NB4 (cell line): ENCODE results near the gene CGNL1.

Source experiments
- DNase-seq: peaks from one replicate; pipeline ENCODE4 v3.0.0; 2010; ENCODE audit warnings: low read depth
- H3K4me3 ChIP-seq: one replicate; pipeline ENCODE4 v1.5.1; 2011; ENCODE audit warnings: mild to moderate bottlenecking, low read depth, low read length, moderate library complexity
- MYC ChIP-seq: IDR thresholded peaks from 2 replicates; pipeline ENCODE4 v1.6.1; 2011; ENCODE audit warnings: low read depth, low read length
- POLR2A ChIP-seq: IDR thresholded peaks from 2 replicates; pipeline ENCODE4 v1.6.1; 2011; ENCODE audit warnings: mild to moderate bottlenecking; ENCODE audit not compliant: insufficient read length; ENCODE audit errors: extremely low read depth
- TF ChIP-seq, protein P1 (sequence below): IDR thresholded peaks from one replicate; pipeline ENCODE4 v1.5.1; 2012; ENCODE audit warnings: low read depth, low read length
- TF ChIP-seq, protein P2 (sequence below): IDR thresholded peaks from 2 replicates; pipeline ENCODE4 v1.6.1; 2011; ENCODE audit warnings: low read depth, low read length

CGNL1 gene

DNA sequence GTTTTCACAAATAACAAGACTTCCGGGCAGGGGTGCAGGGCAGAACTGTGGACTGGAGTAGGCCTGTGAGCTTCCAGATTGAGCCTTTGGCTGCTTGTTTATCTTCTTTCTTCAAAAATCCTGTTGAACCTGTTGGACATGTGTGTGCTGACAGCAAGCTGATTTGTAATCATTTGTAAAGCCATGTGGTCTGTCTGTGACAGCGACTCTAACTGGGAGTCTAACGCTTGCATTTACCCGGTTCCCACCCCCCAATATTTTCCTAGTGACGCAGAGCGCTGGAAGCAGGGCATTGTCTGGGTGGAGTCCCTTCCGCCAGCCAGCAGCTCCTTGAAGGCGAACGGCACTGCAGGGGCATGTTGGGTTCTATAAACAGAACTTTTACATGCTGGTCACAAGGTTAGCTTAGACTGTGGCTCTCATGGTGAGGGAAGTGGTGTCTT lies 129.7 kb downstream of the CGNL1 start:
- TF ChIP-seq, protein P1, sequence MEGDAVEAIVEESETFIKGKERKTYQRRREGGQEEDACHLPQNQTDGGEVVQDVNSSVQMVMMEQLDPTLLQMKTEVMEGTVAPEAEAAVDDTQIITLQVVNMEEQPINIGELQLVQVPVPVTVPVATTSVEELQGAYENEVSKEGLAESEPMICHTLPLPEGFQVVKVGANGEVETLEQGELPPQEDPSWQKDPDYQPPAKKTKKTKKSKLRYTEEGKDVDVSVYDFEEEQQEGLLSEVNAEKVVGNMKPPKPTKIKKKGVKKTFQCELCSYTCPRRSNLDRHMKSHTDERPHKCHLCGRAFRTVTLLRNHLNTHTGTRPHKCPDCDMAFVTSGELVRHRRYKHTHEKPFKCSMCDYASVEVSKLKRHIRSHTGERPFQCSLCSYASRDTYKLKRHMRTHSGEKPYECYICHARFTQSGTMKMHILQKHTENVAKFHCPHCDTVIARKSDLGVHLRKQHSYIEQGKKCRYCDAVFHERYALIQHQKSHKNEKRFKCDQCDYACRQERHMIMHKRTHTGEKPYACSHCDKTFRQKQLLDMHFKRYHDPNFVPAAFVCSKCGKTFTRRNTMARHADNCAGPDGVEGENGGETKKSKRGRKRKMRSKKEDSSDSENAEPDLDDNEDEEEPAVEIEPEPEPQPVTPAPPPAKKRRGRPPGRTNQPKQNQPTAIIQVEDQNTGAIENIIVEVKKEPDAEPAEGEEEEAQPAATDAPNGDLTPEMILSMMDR, result no peak
- TF ChIP-seq MYC, result no peak
- no peak for TF ChIP-seq POLR2A
- H3K4me3 ChIP-seq, result no peak overlapping the region
- DNase-seq, result no peak

DNA sequence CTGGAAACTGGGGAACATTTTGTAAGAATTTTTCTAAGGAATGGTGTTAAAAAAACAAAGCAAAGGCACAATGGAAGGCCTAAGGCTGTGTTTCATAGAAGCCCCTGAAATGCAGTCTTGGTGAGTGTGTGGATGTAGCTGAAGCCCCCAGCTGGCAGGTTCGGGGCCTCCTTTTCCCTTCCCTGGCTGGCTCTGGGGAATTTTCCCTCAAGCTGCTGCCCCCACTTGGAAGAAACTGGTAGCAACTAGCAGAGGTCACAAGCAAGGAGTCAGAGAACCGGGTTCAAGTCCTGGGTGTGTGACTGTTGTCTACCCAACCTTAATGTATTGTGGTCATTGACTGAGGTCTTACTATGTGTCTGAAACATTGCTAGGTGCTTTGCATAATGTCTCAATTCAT lies 130.1 kb downstream of the CGNL1 start:
- H3K4me3 ChIP-seq, result no peak overlapping the region
- no peak for DNase-seq
- TF ChIP-seq POLR2A, result no peak
- TF ChIP-seq, protein P1, result peak; percentile 10
- TF ChIP-seq, protein P2, sequence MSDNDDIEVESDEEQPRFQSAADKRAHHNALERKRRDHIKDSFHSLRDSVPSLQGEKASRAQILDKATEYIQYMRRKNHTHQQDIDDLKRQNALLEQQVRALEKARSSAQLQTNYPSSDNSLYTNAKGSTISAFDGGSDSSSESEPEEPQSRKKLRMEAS, result no peak

DNA sequence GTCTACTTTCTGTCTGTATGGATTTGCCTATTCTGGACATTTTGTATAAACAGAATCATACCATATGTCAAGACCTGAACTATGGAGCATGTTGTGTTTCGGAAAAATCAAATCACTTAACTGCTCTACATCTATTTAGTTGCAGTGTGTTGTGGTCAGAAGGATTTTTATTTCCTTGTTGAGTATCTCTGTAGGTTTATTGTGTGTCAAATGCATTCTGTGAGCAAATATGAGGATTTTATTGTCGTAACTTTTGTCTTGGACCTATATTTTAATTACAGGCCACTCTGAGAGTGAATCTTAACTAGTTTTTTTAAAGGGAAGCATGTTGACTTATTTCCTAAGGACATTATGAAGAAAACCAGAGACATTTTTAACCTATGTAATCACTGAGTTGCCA lies 130.8 kb downstream of the CGNL1 start:
- H3K4me3 ChIP-seq, result no peak overlapping the region
- DNase-seq, result no peak
- TF ChIP-seq, protein P1, result no peak
- TF ChIP-seq, protein P2, result no peak
- TF ChIP-seq MYC (no peak), POLR2A (no peak)

DNA sequence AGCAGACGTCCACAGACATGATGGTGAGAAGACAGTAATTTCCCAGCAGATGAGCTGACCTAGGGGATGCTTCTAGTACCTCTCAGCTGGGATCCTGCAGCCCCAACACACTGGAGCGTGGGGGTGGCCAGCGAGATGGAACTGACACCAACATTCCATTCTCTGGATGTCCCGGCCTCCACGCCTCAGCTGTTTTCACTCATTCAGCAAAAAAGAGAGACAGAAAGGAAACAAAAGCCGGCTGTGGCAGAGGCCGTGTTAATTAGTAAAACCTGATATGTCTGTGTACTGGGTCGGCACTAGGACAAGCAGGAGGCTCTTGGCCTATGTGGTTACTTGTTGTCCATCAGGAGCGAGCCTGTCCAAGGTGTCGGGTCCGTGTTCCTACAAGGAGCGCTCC lies 132.8 kb downstream of the CGNL1 start:
- TF ChIP-seq, protein P1, result no peak
- no peak for TF ChIP-seq MYC
- TF ChIP-seq, protein P2, result no peak
- TF ChIP-seq POLR2A, result no peak
- DNase-seq, result no peak
- no peak overlapping the region for H3K4me3 ChIP-seq

DNA sequence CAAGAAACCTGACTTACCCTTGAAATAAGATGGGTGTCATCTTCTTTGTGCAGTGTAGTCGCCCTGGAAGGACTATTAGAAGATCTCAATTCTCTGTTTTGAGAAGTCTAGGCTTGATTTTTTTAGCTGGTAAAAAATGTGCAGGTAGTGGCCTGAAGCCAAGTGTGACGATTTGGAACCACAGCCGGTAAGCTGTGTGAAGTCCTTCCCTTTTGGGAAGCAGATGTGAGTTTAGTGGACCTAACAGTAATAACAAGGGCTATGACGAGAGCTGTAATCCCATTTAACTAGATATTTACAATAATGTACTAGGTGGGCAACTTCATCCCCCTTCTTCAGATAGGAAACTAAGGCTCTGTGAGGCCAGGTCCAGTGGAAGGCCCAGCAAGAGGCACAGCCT lies 133.7 kb downstream of the CGNL1 start:
- no peak for DNase-seq
- TF ChIP-seq, protein P1, result no peak
- no peak for TF ChIP-seq POLR2A
- H3K4me3 ChIP-seq, result no peak overlapping the region

DNA sequence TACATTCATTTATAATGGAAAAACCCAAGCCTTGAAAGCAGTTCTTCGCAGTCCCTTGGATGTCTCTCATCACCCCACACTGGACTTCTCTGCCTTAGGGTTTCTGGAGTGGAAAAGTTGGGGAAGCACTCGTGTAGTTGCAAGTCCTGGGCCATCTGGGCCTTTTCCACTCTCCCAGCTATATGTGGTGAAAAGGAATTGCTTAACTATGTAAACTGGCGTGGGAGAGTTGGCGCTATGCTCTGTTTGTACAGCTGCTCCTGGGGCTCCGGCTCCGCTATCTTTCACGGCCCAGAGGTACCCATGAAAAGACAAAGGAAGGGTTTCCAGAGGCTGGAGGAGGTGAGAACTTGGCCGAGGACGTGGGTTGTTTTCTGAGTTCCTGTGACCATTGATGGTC lies 134.3 kb downstream of the CGNL1 start:
- H3K4me3 ChIP-seq, result no peak overlapping the region
- TF ChIP-seq, protein P2, result no peak
- TF ChIP-seq MYC (no peak), POLR2A (no peak)
- TF ChIP-seq, protein P1, result no peak
- no peak for DNase-seq
